IMR-90 (cell line): ENCODE measurements around the gene PINLYP. TPM values are rescaled to one million over a fixed set of nuclear protein-coding genes. Genes with fewer than 3 reads are reported as not detected.

Experiments
- ATAC-seq: fragments of 200-7000 bp; cut with Tn5 transposase; 2 replicates; pipeline ENCODE4 v1.9.1; 2020; ENCODE audit warnings: low read depth, mild to moderate bottlenecking, moderate library complexity
- BruUV-seq: library from RNA; stranded (reverse); fragments of 400-500 nt; replicated peaks from 2 replicates; lab custom pipeline; 2021; lab: Mats Ljungman, UMichigan
- CTCF ChIA-PET: fragments of 300-600 bp; formaldehyde crosslinking; extraction: SDS; loops from one replicate; lab custom pipeline; 2021; ENCODE audit warnings: antibody characterized with exemption; lab: Yijun Ruan, JAX
- POLR2A ChIA-PET: fragments of 300-600 bp; sonication (Branson Sonifier 250); formaldehyde crosslinking; loops from one replicate; lab custom pipeline; 2022; ENCODE audit warnings: antibody characterized with exemption; ENCODE audit not compliant: unreplicated experiment; lab: Charles Lee
- DNase-seq: peaks from one replicate; pipeline ENCODE4 v3.0.0; 2013
- H2AFZ ChIP-seq: replicated peaks from 2 replicates; pipeline ENCODE3; 2013; ENCODE audit warnings: low read length, mild to moderate bottlenecking; ENCODE audit not compliant: poor library complexity
- H2AK5ac ChIP-seq: 2 replicates; pipeline ENCODE4 v1.6.1; 2013; ENCODE audit warnings: low read depth, low read length, inconsistent platforms
- H2AK9ac ChIP-seq: replicated peaks from 2 replicates; pipeline ENCODE3; 2013; ENCODE audit warnings: mild to moderate bottlenecking, low read depth, low read length, moderate library complexity; ENCODE audit not compliant: poor library complexity
- H2BK120ac ChIP-seq: 2 replicates; pipeline ENCODE4 v1.6.1; 2013; ENCODE audit warnings: low read depth, low read length, inconsistent platforms
- H2BK15ac ChIP-seq: 3 replicates; pipeline ENCODE4 v1.6.1; 2013; ENCODE audit warnings: low read depth, low read length, inconsistent platforms
- H2BK20ac ChIP-seq: 2 replicates; pipeline ENCODE4 v1.6.1; 2013; ENCODE audit warnings: low read depth, mild to moderate bottlenecking, inconsistent platforms, low read length, moderate library complexity
- H2BK5ac ChIP-seq: 2 replicates; pipeline ENCODE4 v1.6.1; 2013; ENCODE audit warnings: mild to moderate bottlenecking, low read depth, low read length, inconsistent platforms; ENCODE audit not compliant: poor library complexity, severe bottlenecking
- H3K14ac ChIP-seq: replicated peaks from 2 replicates; pipeline ENCODE4 v1.6.1; 2013; ENCODE audit warnings: low read depth, low read length, inconsistent platforms
- H3K18ac ChIP-seq: 2 replicates; pipeline ENCODE4 v1.6.1; 2013; ENCODE audit warnings: low read depth, low read length, control low read depth
- H3K23ac ChIP-seq: 2 replicates; pipeline ENCODE4 v1.6.1; 2013; ENCODE audit warnings: low read depth, low read length, inconsistent platforms
- H3K27ac ChIP-seq: 2 replicates; pipeline ENCODE4 v1.5.1; 2013; ENCODE audit warnings: mild to moderate bottlenecking, control low read depth, low read length; ENCODE audit not compliant: insufficient read depth
- H3K27me3 ChIP-seq: 2 replicates; pipeline ENCODE4 v1.6.1; 2013; ENCODE audit warnings: low read length; ENCODE audit not compliant: control insufficient read depth, insufficient read depth
- H3K36me3 ChIP-seq: 2 replicates; pipeline ENCODE4 v1.6.1; 2013; ENCODE audit warnings: low read length, mixed read lengths; ENCODE audit not compliant: control insufficient read depth, insufficient read depth
- H3K4ac ChIP-seq: 2 replicates; pipeline ENCODE4 v1.6.1; 2013; ENCODE audit warnings: low read depth, low read length, inconsistent platforms
- H3K4me1 ChIP-seq: 2 replicates; pipeline ENCODE4 v1.6.1; 2013; ENCODE audit warnings: low read length, mixed read lengths; ENCODE audit not compliant: control insufficient read depth, insufficient read depth
- H3K4me2 ChIP-seq: 2 replicates; pipeline ENCODE4 v1.6.1; 2013; ENCODE audit warnings: low read depth, mild to moderate bottlenecking, control low read depth, low read length, moderate library complexity
- H3K4me3 ChIP-seq: 2 replicates; pipeline ENCODE4 v1.5.1; 2013; ENCODE audit warnings: low read depth, mild to moderate bottlenecking, control low read depth, low read length, moderate library complexity; ENCODE audit not compliant: insufficient read depth
- H3K56ac ChIP-seq: 2 replicates; pipeline ENCODE4 v1.6.1; 2013; ENCODE audit warnings: low read length, inconsistent platforms; ENCODE audit not compliant: insufficient read depth; ENCODE audit errors: extremely low read depth
- H3K79me1 ChIP-seq, 2 experiments: 2 replicates each; pipeline ENCODE4 v1.6.1; 2013; ENCODE audit warnings: low read length in 2 of 2, inconsistent platforms in 1 of 2, low read depth in 1 of 2
- H3K9ac ChIP-seq: 2 replicates; pipeline ENCODE4 v1.6.1; 2013; ENCODE audit warnings: low read depth, low read length, control low read depth
- H3K9me1 ChIP-seq: 2 replicates; pipeline ENCODE4 v1.6.1; 2013; ENCODE audit warnings: low read length, inconsistent platforms; ENCODE audit not compliant: insufficient read depth
- H3K9me3 ChIP-seq: 2 replicates; pipeline ENCODE4 v1.6.1; 2013; ENCODE audit warnings: low read length; ENCODE audit not compliant: control insufficient read depth, insufficient read depth
- H4K20me1 ChIP-seq: 2 replicates; pipeline ENCODE4 v1.6.1; 2013; ENCODE audit warnings: low read length, inconsistent platforms; ENCODE audit not compliant: insufficient read depth
- H4K5ac ChIP-seq: 2 replicates; pipeline ENCODE4 v1.6.1; 2013; ENCODE audit warnings: mild to moderate bottlenecking, low read depth, low read length, control low read depth
- H4K8ac ChIP-seq, 2 experiments: 2 replicates each; pipeline ENCODE4 v1.6.1; 2013; ENCODE audit warnings: low read depth in 2 of 2, low read length in 2 of 2, control low read depth in 1 of 2, inconsistent platforms in 1 of 2
- H4K91ac ChIP-seq: 2 replicates; pipeline ENCODE4 v1.6.1; 2013; ENCODE audit warnings: low read depth, low read length, inconsistent platforms; ENCODE audit not compliant: insufficient read depth
- BHLHE40 ChIP-seq: fragments of 150-350 bp; IDR thresholded peaks from 2 replicates; pipeline ENCODE4 v1.6.1; 2016; ENCODE audit warnings: mild to moderate bottlenecking, low read depth, low read length
- CEBPB ChIP-seq: IDR thresholded peaks from 2 replicates; pipeline ENCODE4 v1.6.1; 2012; ENCODE audit warnings: low read depth, low read length, improper control_type of control experiment
- CHD1 ChIP-seq: IDR thresholded peaks from 2 replicates; pipeline ENCODE4 v1.6.1; 2012; ENCODE audit warnings: low read depth, low read length, improper control_type of control experiment
- CTCF ChIP-seq: conservative IDR thresholded peaks from 2 replicates; pipeline ENCODE4 v1.5.1; 2012; ENCODE audit warnings: mild to moderate bottlenecking, low read depth, low read length, improper control_type of control experiment
- ELK1 ChIP-seq: fragments of 150-350 bp; IDR thresholded peaks from 2 replicates; pipeline ENCODE4 v1.6.1; 2016; ENCODE audit warnings: low read depth, mild to moderate bottlenecking, low read length, moderate library complexity, borderline replicate concordance
- MAZ ChIP-seq: IDR thresholded peaks from 2 replicates; pipeline ENCODE4 v1.6.1; 2012; ENCODE audit warnings: low read depth, mild to moderate bottlenecking, low read length, improper control_type of control experiment, moderate library complexity, borderline replicate concordance
- MXI1 ChIP-seq: IDR thresholded peaks from 2 replicates; pipeline ENCODE4 v1.6.1; 2012; ENCODE audit warnings: low read depth, mild to moderate bottlenecking, low read length, moderate library complexity, borderline replicate concordance
- NFE2L2 ChIP-seq: fragments of 150-350 bp; IDR thresholded peaks from 2 replicates; pipeline ENCODE4 v1.6.1; 2016; ENCODE audit warnings: low read depth, mild to moderate bottlenecking, low read length
- POLR2A ChIP-seq: IDR thresholded peaks from 2 replicates; pipeline ENCODE4 v1.6.1; 2012; ENCODE audit warnings: mild to moderate bottlenecking, low read depth, low read length
- RFX5 ChIP-seq: IDR thresholded peaks from 2 replicates; pipeline ENCODE4 v1.8.0; 2012; ENCODE audit warnings: low read depth, mild to moderate bottlenecking, low read length, moderate library complexity
- SMC3 ChIP-seq: fragments of 150-350 bp; IDR thresholded peaks from 2 replicates; pipeline ENCODE4 v1.6.1; 2016; ENCODE audit warnings: low read depth, mild to moderate bottlenecking, antibody characterized with exemption, low read length, moderate library complexity
- USF2 ChIP-seq: fragments of 150-350 bp; IDR thresholded peaks from 2 replicates; pipeline ENCODE4 v1.6.1; 2017; ENCODE audit warnings: mild to moderate bottlenecking, antibody characterized with exemption, low read length, low read depth
- WGBS, 2 experiments: methylation state at CpG; one replicate each; pipeline versions ENCODE4 v1.1.5 to v1.1.7; 2013; ENCODE audit warnings: missing lambda C conversion rate in 2 of 2; ENCODE audit not compliant: insufficient read length in 1 of 2; ENCODE audit errors: extremely low coverage in 2 of 2; 5-methylcytosine and 5-hydroxymethylcytosine counted together
- dilution Hi-C: fragments of 300-500 bp; cut with HindIII; formaldehyde crosslinking; loops from one replicate; pipeline ENCODE4 v1.14.3; 2018; ENCODE audit warnings: low sequenced_read_pairs; ENCODE audit not compliant: unreplicated experiment
- in situ Hi-C: fragments of 300-500 bp; cut with MboI; formaldehyde crosslinking; loops from 3 replicates; pipeline ENCODE4 v1.14.3; 2019; ENCODE audit warnings: low sequenced_read_pairs, inconsistent platforms, mixed read lengths
- intact Hi-C: fragments of 100-400 bp; cut with micrococcal nuclease; formaldehyde crosslinking; loops from 2 replicates; pipeline ENCODE4 v1.10.0; 2022
- polyA plus RNA-seq, 3 experiments: library from polyadenylated mRNA; depleted of rRNA; stranded (reverse); fragments of >200 nt; gene quantifications; 2 replicates each; pipeline ENCODE4 v1.2.3, GENCODE V29; 2012; ENCODE audit warnings: low replicate concordance in 1 of 3
- total RNA-seq: library from RNA; depleted of rRNA; stranded (reverse); fragments of >200 nt; gene quantifications from 2 replicates; pipeline ENCODE4 v1.2.3, GENCODE V29; 2012

PINLYP gene
- total and polyA plus RNA-seq, 2 of the 4 experiments (the other 2 are of a cell fraction), result 0.54 to 1.4 TPM

- WGBS, 2 experiments, result 0% methylated on average over 13 of the region's 54 CpGs; no CpG with 5 or more reads in 1 of the 2 experiments
- Histone ChIP-seq H4K5ac (peak within 1 kb of the TSS; percentile 95), H3K27me3 (no peaks in the 10 kb centered on the region), H3K56ac (peak within 1 kb of the TSS; percentile 89), H2BK5ac (peak within 1 kb of the TSS; percentile 82), H3K36me3 (no peaks in the 10 kb centered on the region), H4K20me1 (peaks cover 6% of the 10 kb centered on the region), H3K79me1 (peaks cover 17 to 55% of the 10 kb centered on the region in 2 experiments; a peak in 3 of 4 replicates), H3K4me2 (peak within 1 kb of the TSS; percentile 98), H2BK20ac (peak within 1 kb of the TSS; percentile 83; the same call in 1 of the 2 replicates), H3K4me1 (peaks cover 4% of the 10 kb centered on the region), H2BK120ac (peak within 1 kb of the TSS; percentile 98), H3K4ac (peak within 1 kb of the TSS; percentile 96), H2AK5ac (peak within 1 kb of the TSS; percentile 67), H3K9me1 (peaks cover 11% of the 10 kb centered on the region), H4K8ac (peak within 1 kb of the TSS; percentile 91 to 100), H3K9ac (peak within 1 kb of the TSS; percentile 82), H3K4me3 (peak within 1 kb of the TSS; percentile 96), H2AFZ (peak within 1 kb of the TSS; percentile 94), H3K14ac (peak within 1 kb of the TSS; percentile 93), H2AK9ac (peak within 1 kb of the TSS; percentile 84), H3K18ac (peak within 1 kb of the TSS; percentile 93), H4K91ac (peak within 1 kb of the TSS; percentile 89), H3K23ac (peak within 1 kb of the TSS; percentile 98), H3K9me3 (no peaks in the 10 kb centered on the region), H3K27ac (peak within 1 kb of the TSS; percentile 78), H2BK15ac (peak within 1 kb of the TSS; percentile 82; the same call in 1 of the 3 replicates)
- peak; percentile 90 for ATAC-seq
- dilution Hi-C loops (no loop called here), intact Hi-C loops (no loop called here), in situ Hi-C loops (loop anchor here (10.0 kb wide), 1 partner anchor 422 kb away; no protein-coding TSS in a partner anchor)
- ChIA-PET POLR2A (interaction anchor here (0.6 kb wide), 1 partner anchor 225 kb away, joined by 9 read pairs; no protein-coding TSS in a partner anchor), CTCF (interaction anchor here (1.3 to 1.7 kb wide), 2 partner anchors 8 to 80 kb away, joined by 5 to 13 read pairs; no protein-coding TSS in a partner anchor)
- DNase-seq, result peak; percentile 31
- no TSS peak for BruUV-seq
- no peak for TF ChIP-seq BHLHE40
- peak; percentile 70 for TF ChIP-seq MAZ
- TF ChIP-seq NFE2L2, result no peak
- no peak for TF ChIP-seq CTCF
- no peak for TF ChIP-seq CEBPB
- no peak for TF ChIP-seq SMC3
- no peak for TF ChIP-seq ELK1
- TF ChIP-seq MXI1, result no peak
- no peak for TF ChIP-seq USF2
- no peak for TF ChIP-seq RFX5
- TF ChIP-seq CHD1, result no peak
- TF ChIP-seq POLR2A, result peak; percentile 60
Observed at GRCh38 chr19:43526884-43527859, 48.4 kb upstream of the PINLYP start, which contains the start of gene ETHE1. ETHE1 (minus strand) TSS chr19:43527201; CDS start chr19:43527177, 24 bp downstream.
